DOHH2 (cell line): Measurements from ENCODE around the gene RASAL2.

ENCODE experiments used
- CTCF ChIP-seq: fragments of 200-600 bp; sonication (generic); IDR thresholded peaks from one replicate; pipeline ENCODE4 v1.5.1; 2014; ENCODE audit warnings: antibody characterized with exemption, mild to moderate bottlenecking, low read depth, low read length; ENCODE audit not compliant: poor library complexity, severe bottlenecking
- EZH2phosphoT487 ChIP-seq: fragments of 200-600 bp; sonication (generic); IDR thresholded peaks from 2 replicates; pipeline ENCODE4 v1.6.1; 2017; ENCODE audit warnings: borderline replicate concordance, mild to moderate bottlenecking, antibody characterized with exemption, low read length, moderate library complexity, mixed read lengths

DNA sequence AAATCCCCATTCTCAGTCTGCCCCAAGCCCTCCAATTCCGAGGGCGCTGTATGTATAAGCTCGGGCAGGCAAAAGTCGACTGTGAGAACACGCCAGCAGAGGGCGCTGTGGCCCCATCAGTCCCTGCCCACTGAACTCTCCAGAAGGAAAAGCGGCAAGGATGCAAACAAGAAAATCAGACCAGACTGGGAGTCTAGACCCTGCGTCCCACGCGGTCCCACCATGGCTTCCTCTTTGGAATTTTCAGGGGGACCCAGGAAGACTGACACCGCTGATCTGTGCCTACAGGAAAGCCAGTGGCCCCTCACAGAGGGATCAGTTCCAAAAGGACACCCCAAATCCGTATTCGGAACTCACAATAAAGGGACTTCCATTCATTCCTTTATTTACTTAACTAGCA lies 438.5 kb downstream of the RASAL2 start:
- TF ChIP-seq CTCF (peak; percentile 98), EZH2phosphoT487 (no peak)
